OCI-LY7 (cell line): ENCODE measurements around the gene MTHFR. TPM values are rescaled to one million over a fixed set of nuclear protein-coding genes. Genes with fewer than 3 reads are reported as not detected.

ENCODE experiments used
- BruUV-seq: library from RNA; stranded (reverse); fragments of 400-500 nt; replicated peaks from 2 replicates; lab custom pipeline; 2021; lab: Mats Ljungman, UMichigan
- CTCF ChIA-PET: fragments of 300-600 bp; sonication (Branson Sonifier 250); formaldehyde crosslinking; loops from one replicate; lab custom pipeline; 2022; ENCODE audit warnings: antibody characterized with exemption; ENCODE audit not compliant: unreplicated experiment; lab: Charles Lee
- POLR2A ChIA-PET: fragments of 300-600 bp; sonication (Branson Sonifier 250); formaldehyde crosslinking; loops from one replicate; lab custom pipeline; 2022; ENCODE audit warnings: antibody characterized with exemption; lab: Charles Lee
- DNase-seq: peaks from one replicate; pipeline ENCODE4 v3.0.0-alpha.2; 2015; ENCODE audit warnings: low spot score
- H2AFZ ChIP-seq: fragments of 200-600 bp; sonication (generic), shearing (Covaris generic); 2 replicates; pipeline ENCODE4 v1.6.1; 2014; ENCODE audit warnings: mild to moderate bottlenecking, antibody characterized with exemption, low read length, moderate library complexity
- H3K27ac ChIP-seq: fragments of 200-600 bp; sonication (generic); 2 replicates; pipeline ENCODE4 v1.5.1; 2014; ENCODE audit warnings: mixed run types, low read depth, mild to moderate bottlenecking, moderate library complexity, low read length, inconsistent platforms; ENCODE audit not compliant: poor library complexity, severe bottlenecking
- H3K36me3 ChIP-seq: fragments of 200-600 bp; sonication (generic); 2 replicates; pipeline ENCODE4 v1.6.1; 2014; ENCODE audit warnings: mild to moderate bottlenecking, antibody characterized with exemption, low read length, moderate library complexity, mixed read lengths; ENCODE audit not compliant: insufficient read depth
- H3K4me1 ChIP-seq: fragments of 200-600 bp; sonication (generic); 2 replicates; pipeline ENCODE4 v1.5.1; 2014; ENCODE audit warnings: mild to moderate bottlenecking, low read length; ENCODE audit not compliant: insufficient read depth, poor library complexity, severe bottlenecking
- H3K4me2 ChIP-seq: fragments of 200-600 bp; sonication (generic); 2 replicates; pipeline ENCODE4 v1.6.1; 2014; ENCODE audit warnings: mild to moderate bottlenecking, low read length
- H3K4me3 ChIP-seq: fragments of 200-600 bp; sonication (generic); 2 replicates; pipeline ENCODE4 v1.5.1; 2014; ENCODE audit warnings: mild to moderate bottlenecking, low read depth, low read length; ENCODE audit not compliant: poor library complexity, severe bottlenecking
- H3K79me2 ChIP-seq: fragments of 200-600 bp; sonication (generic); 2 replicates; pipeline ENCODE4 v1.6.1; 2016; ENCODE audit warnings: low read depth, mild to moderate bottlenecking, low read length, moderate library complexity, mixed read lengths; ENCODE audit not compliant: insufficient read depth
- H3K9me2 ChIP-seq: fragments of 200-600 bp; sonication (generic); 2 replicates; pipeline ENCODE4 v1.6.1; 2016; ENCODE audit warnings: mild to moderate bottlenecking, low read length, mixed read lengths; ENCODE audit not compliant: insufficient read depth
- H3K9me3 ChIP-seq: fragments of 200-600 bp; sonication (generic); 2 replicates; pipeline ENCODE4 v1.6.1; 2014; ENCODE audit warnings: mild to moderate bottlenecking, mixed run types, low read length, mixed read lengths
- H4K20me1 ChIP-seq: fragments of 200-600 bp; sonication (generic); 2 replicates; pipeline ENCODE4 v1.6.1; 2014; ENCODE audit warnings: mild to moderate bottlenecking, antibody characterized with exemption, low read length, moderate library complexity, mixed read lengths; ENCODE audit not compliant: insufficient read depth
- CTCF ChIP-seq: fragments of 200-600 bp; sonication (generic); conservative IDR thresholded peaks from 2 replicates; pipeline ENCODE4 v1.5.1; 2014; ENCODE audit warnings: mild to moderate bottlenecking, antibody characterized with exemption, low read length, moderate library complexity, mixed read lengths
- EZH2phosphoT487 ChIP-seq: fragments of 200-600 bp; sonication (generic); IDR thresholded peaks from 2 replicates; pipeline ENCODE4 v1.6.1; 2018; ENCODE audit warnings: low read depth, borderline replicate concordance, mild to moderate bottlenecking, mixed run types, antibody characterized with exemption, low read length, moderate library complexity, mixed read lengths
- intact Hi-C: fragments of 100-400 bp; cut with micrococcal nuclease; formaldehyde crosslinking; loops from one replicate; pipeline ENCODE4 v1.10.0; 2022; ENCODE audit not compliant: unreplicated experiment
- total RNA-seq, 2 experiments: library from RNA; depleted of rRNA in 1 of 2; stranded (reverse); fragments of >200 nt in 1 of 2; shearing (Covaris generic) in 1 of 2; gene quantifications; 2 replicates each; pipeline ENCODE4 v1.2.3, GENCODE V29; 2014 to 2022

The MTHFR gene
- total RNA-seq, 2 experiments from 2014 or later, result 31.6 to 54.6 TPM

GRCh38 chr1:11854519-11854918 is 48.8 kb upstream of the MTHFR start:
- POLR2A ChIA-PET, result interaction anchor here (0.7 kb wide), 2 partner anchors 84 to 108 kb away, joined by 3 to 8 read pairs; no protein-coding TSS in a partner anchor
- intact Hi-C loops, result no loop called here
- H3K79me2 ChIP-seq, result no peaks in the 10 kb centered on the region
- no peaks in the 10 kb centered on the region for H3K36me3 ChIP-seq
- no peaks in the 10 kb centered on the region for H4K20me1 ChIP-seq
- no peak for DNase-seq
- CTCF ChIA-PET, result no interaction called here
- H3K4me2 ChIP-seq, result no peak overlapping the region
- no peaks in the 10 kb centered on the region for H3K9me2 ChIP-seq
- H2AFZ ChIP-seq, result no peak overlapping the region
- no TSS peak for BruUV-seq
- H3K9me3 ChIP-seq, result no peaks in the 10 kb centered on the region
- no peak overlapping the region for H3K4me3 ChIP-seq
- H3K4me1 ChIP-seq, result peaks cover 6% of the 10 kb centered on the region
- H3K27ac ChIP-seq, result no peak overlapping the region
- TF ChIP-seq CTCF, result no peak
- TF ChIP-seq EZH2phosphoT487, result no peak

GRCh38 chr1:11851180-11851579 is 45.4 kb upstream of the MTHFR start:
- H3K36me3 ChIP-seq, result peaks cover 7% of the 10 kb centered on the region
- ChIA-PET POLR2A (no interaction called here), CTCF (no interaction called here)
- intact Hi-C loops, result no loop called here
- H3K4me2 ChIP-seq, result no peak overlapping the region
- no peak overlapping the region for H3K27ac ChIP-seq
- H3K4me1 ChIP-seq, result peaks cover 11% of the 10 kb centered on the region
- no peaks in the 10 kb centered on the region for H4K20me1 ChIP-seq
- H3K4me3 ChIP-seq, result no peak overlapping the region
- H3K9me2 ChIP-seq, result no peaks in the 10 kb centered on the region
- BruUV-seq, result no TSS peak
- no peaks in the 10 kb centered on the region for H3K79me2 ChIP-seq
- H2AFZ ChIP-seq, result no peak overlapping the region
- DNase-seq, result no peak
- no peak for TF ChIP-seq CTCF
- TF ChIP-seq EZH2phosphoT487, result no peak
- H3K9me3 ChIP-seq, result no peaks in the 10 kb centered on the region

GRCh38 chr1:11850156-11850555 is 44.4 kb upstream of the MTHFR start:
- POLR2A ChIA-PET, result interaction anchor here (0.6 kb wide), 1 partner anchor 169 kb away, joined by 6 read pairs; no protein-coding TSS in a partner anchor
- H2AFZ ChIP-seq, result no peak overlapping the region
- no peak overlapping the region for H3K4me3 ChIP-seq
- no peak overlapping the region for H3K27ac ChIP-seq
- H3K9me3 ChIP-seq, result no peaks in the 10 kb centered on the region
- TF ChIP-seq EZH2phosphoT487, result no peak
- H3K79me2 ChIP-seq, result no peaks in the 10 kb centered on the region
- intact Hi-C loops, result no loop called here
- no peak for DNase-seq
- peaks cover 11% of the 10 kb centered on the region for H3K4me1 ChIP-seq
- H4K20me1 ChIP-seq, result no peaks in the 10 kb centered on the region
- H3K4me2 ChIP-seq, result no peak overlapping the region
- no TSS peak for BruUV-seq
- no peaks in the 10 kb centered on the region for H3K9me2 ChIP-seq
- CTCF ChIA-PET, result no interaction called here
- peaks cover 16% of the 10 kb centered on the region for H3K36me3 ChIP-seq
